H9 (cell line): ENCODE measurements around the gene UBAC2. TPM values are rescaled to one million over a fixed set of nuclear protein-coding genes. Genes with fewer than 3 reads are reported as not detected.

ENCODE experiments used
- DNase-seq: peaks from one replicate; pipeline ENCODE4 v3.0.0-alpha.2; 2017
- H2AFZ ChIP-seq: one replicate; pipeline ENCODE4 v1.6.1; 2013; ENCODE audit warnings: mild to moderate bottlenecking, low read length, control low read depth, moderate library complexity
- H2AK5ac ChIP-seq: 2 replicates; pipeline ENCODE4 v1.6.1; 2013; ENCODE audit warnings: low read length, control low read depth, mixed read lengths; ENCODE audit not compliant: insufficient read length
- H2BK120ac ChIP-seq: one replicate; pipeline ENCODE4 v1.6.1; 2013; ENCODE audit warnings: low read depth, mild to moderate bottlenecking, low read length, control low read depth, inconsistent platforms; ENCODE audit not compliant: poor library complexity, severe bottlenecking
- H2BK12ac ChIP-seq: 2 replicates; pipeline ENCODE4 v1.6.1; 2013; ENCODE audit warnings: low read length, control low read depth, mixed read lengths, low read depth; ENCODE audit not compliant: insufficient read length
- H2BK15ac ChIP-seq: 2 replicates; pipeline ENCODE4 v1.6.1; 2013; ENCODE audit warnings: low read depth, low read length, control low read depth
- H2BK20ac ChIP-seq: one replicate; pipeline ENCODE4 v1.6.1; 2013; ENCODE audit warnings: low read depth, mild to moderate bottlenecking, low read length, control low read depth, inconsistent platforms; ENCODE audit not compliant: poor library complexity, severe bottlenecking
- H2BK5ac ChIP-seq: 2 replicates; pipeline ENCODE4 v1.6.1; 2013; ENCODE audit warnings: low read length, control low read depth, mixed read lengths; ENCODE audit not compliant: insufficient read length
- H3K14ac ChIP-seq: 2 replicates; pipeline ENCODE4 v1.6.1; 2013; ENCODE audit warnings: low read length, control low read depth; ENCODE audit not compliant: insufficient read depth
- H3K18ac ChIP-seq: 2 replicates; pipeline ENCODE4 v1.6.1; 2013; ENCODE audit warnings: low read depth, mild to moderate bottlenecking, mixed read lengths, low read length, control low read depth; ENCODE audit not compliant: insufficient read length
- H3K23ac ChIP-seq: 2 replicates; pipeline ENCODE4 v1.6.1; 2013; ENCODE audit warnings: low read length, control low read depth, mixed read lengths, low read depth; ENCODE audit not compliant: insufficient read length
- H3K23me2 ChIP-seq: 2 replicates; pipeline ENCODE4 v1.6.1; 2013; ENCODE audit warnings: low read depth, mild to moderate bottlenecking, mixed read lengths, low read length, control low read depth; ENCODE audit not compliant: insufficient read length, poor library complexity, severe bottlenecking
- H3K27ac ChIP-seq: 2 replicates; pipeline ENCODE4 v1.5.1; 2013; ENCODE audit warnings: low read length, control low read depth, mixed read lengths, low read depth; ENCODE audit not compliant: insufficient read length
- H3K27me3 ChIP-seq: 2 replicates; pipeline ENCODE4 v1.6.1; 2013; ENCODE audit warnings: low read length, control low read depth, inconsistent platforms; ENCODE audit not compliant: insufficient read depth
- H3K4ac ChIP-seq: 2 replicates; pipeline ENCODE4 v1.6.1; 2013; ENCODE audit warnings: low read depth, mild to moderate bottlenecking, control low read depth, inconsistent platforms, low read length, moderate library complexity
- H3K4me1 ChIP-seq: 2 replicates; pipeline ENCODE4 v1.6.1; 2013; ENCODE audit warnings: low read length, control low read depth, inconsistent platforms; ENCODE audit not compliant: insufficient read depth
- H3K4me2 ChIP-seq: 2 replicates; pipeline ENCODE4 v1.6.1; 2013; ENCODE audit warnings: low read length, control low read depth, mixed read lengths; ENCODE audit not compliant: insufficient read length, insufficient read depth
- H3K56ac ChIP-seq: 2 replicates; pipeline ENCODE4 v1.6.1; 2013; ENCODE audit warnings: low read depth, mild to moderate bottlenecking, mixed read lengths, low read length, control low read depth; ENCODE audit not compliant: insufficient read length
- H3K79me1 ChIP-seq: 2 replicates; pipeline ENCODE4 v1.6.1; 2013; ENCODE audit warnings: low read depth, mild to moderate bottlenecking, moderate library complexity, low read length, control low read depth, inconsistent platforms; ENCODE audit not compliant: insufficient read depth, poor library complexity, severe bottlenecking
- H3K79me2 ChIP-seq: 2 replicates; pipeline ENCODE4 v1.6.1; 2013; ENCODE audit warnings: low read length, control low read depth, inconsistent platforms; ENCODE audit not compliant: insufficient read depth
- H3K9ac ChIP-seq: 2 replicates; pipeline ENCODE4 v1.6.1; 2013; ENCODE audit warnings: low read length, control low read depth, mixed read lengths; ENCODE audit not compliant: insufficient read length; ENCODE audit errors: extremely low read depth
- H3K9me3 ChIP-seq: one replicate; pipeline ENCODE4 v1.6.1; 2013; ENCODE audit warnings: low read depth, low read length, inconsistent platforms; ENCODE audit not compliant: control insufficient read depth
- H3T11ph ChIP-seq: one replicate; pipeline ENCODE4 v1.6.1; 2013; ENCODE audit warnings: mild to moderate bottlenecking, low read length, control low read depth, inconsistent platforms
- H4K20me1 ChIP-seq: one replicate; pipeline ENCODE4 v1.6.1; 2013; ENCODE audit not compliant: control insufficient read depth, insufficient read length, insufficient read depth
- H4K5ac ChIP-seq: 2 replicates; pipeline ENCODE4 v1.6.1; 2013; ENCODE audit warnings: low read depth, mild to moderate bottlenecking, mixed read lengths, low read length, control low read depth; ENCODE audit not compliant: insufficient read length
- H4K8ac ChIP-seq: replicated peaks from 2 replicates; pipeline ENCODE4 v1.6.1; 2013; ENCODE audit warnings: low read length, control low read depth, mixed read lengths, low read depth; ENCODE audit not compliant: insufficient read length
- H4K91ac ChIP-seq: 2 replicates; pipeline ENCODE4 v1.6.1; 2013; ENCODE audit warnings: low read depth, mild to moderate bottlenecking, moderate library complexity, mixed read lengths, low read length, control low read depth; ENCODE audit not compliant: insufficient read length
- H3K27ac Mint-ChIP-seq, 3 experiments: 2 replicates in 2 of 3; 3 replicates in 1 of 3; pipeline ENCODE4 v1.8.0; 2020 to 2021; ENCODE audit warnings: mixed read lengths in 3 of 3, mild to moderate bottlenecking in 1 of 3, moderate library complexity in 1 of 3
- H3K27me3 Mint-ChIP-seq: 2 replicates; pipeline ENCODE4 v1.8.0; 2021; ENCODE audit warnings: low read depth, mild to moderate bottlenecking, moderate library complexity, mixed read lengths
- H3K36me3 Mint-ChIP-seq, 3 experiments: 2 replicates in 2 of 3; 3 replicates in 1 of 3; pipeline ENCODE4 v1.8.0; 2020 to 2021; ENCODE audit warnings: low read depth in 3 of 3, mixed read lengths in 3 of 3; ENCODE audit not compliant: insufficient read depth in 1 of 3
- H3K4me1 Mint-ChIP-seq, 2 experiments: 2 replicates each; pipeline ENCODE4 v1.8.0; 2020; ENCODE audit warnings: mixed read lengths in 2 of 2
- H3K4me3 Mint-ChIP-seq, 2 experiments: 2 replicates in 1 of 2; 3 replicates in 1 of 2; pipeline ENCODE4 v1.8.0; 2020 to 2021; ENCODE audit warnings: mild to moderate bottlenecking in 2 of 2, mixed read lengths in 2 of 2, moderate library complexity in 1 of 2
- H3K9me3 Mint-ChIP-seq, 2 experiments: 2 replicates in 1 of 2; 3 replicates in 1 of 2; pipeline ENCODE4 v1.8.0; 2020; ENCODE audit warnings: mild to moderate bottlenecking in 2 of 2, mixed read lengths in 2 of 2, moderate library complexity in 1 of 2
- WGBS: extraction: QIAGEN DNeasy Blood & Tissue Kit; methylation state at CpG from one replicate; pipeline ENCODE4 v1.1.7; 2013; ENCODE audit warnings: missing lambda C conversion rate, low lambda C conversion rate, mixed read lengths; ENCODE audit not compliant: insufficient read length; ENCODE audit errors: extremely low coverage; 5-methylcytosine and 5-hydroxymethylcytosine counted together
- total RNA-seq: library from RNA; stranded (reverse); gene quantifications from 2 replicates; pipeline ENCODE4 v1.2.1, GENCODE V29; 2021
- TF ChIP-seq, protein P1 (sequence below): fragments of 200-600 bp; sonication (generic); conservative IDR thresholded peaks from 3 replicates; pipeline ENCODE4 v1.8.0; 2021; ENCODE audit warnings: antibody characterized with exemption, mild to moderate bottlenecking

UBAC2 gene
- total RNA-seq, 1 experiment from 2014 or later = 52.3 TPM

DNA sequence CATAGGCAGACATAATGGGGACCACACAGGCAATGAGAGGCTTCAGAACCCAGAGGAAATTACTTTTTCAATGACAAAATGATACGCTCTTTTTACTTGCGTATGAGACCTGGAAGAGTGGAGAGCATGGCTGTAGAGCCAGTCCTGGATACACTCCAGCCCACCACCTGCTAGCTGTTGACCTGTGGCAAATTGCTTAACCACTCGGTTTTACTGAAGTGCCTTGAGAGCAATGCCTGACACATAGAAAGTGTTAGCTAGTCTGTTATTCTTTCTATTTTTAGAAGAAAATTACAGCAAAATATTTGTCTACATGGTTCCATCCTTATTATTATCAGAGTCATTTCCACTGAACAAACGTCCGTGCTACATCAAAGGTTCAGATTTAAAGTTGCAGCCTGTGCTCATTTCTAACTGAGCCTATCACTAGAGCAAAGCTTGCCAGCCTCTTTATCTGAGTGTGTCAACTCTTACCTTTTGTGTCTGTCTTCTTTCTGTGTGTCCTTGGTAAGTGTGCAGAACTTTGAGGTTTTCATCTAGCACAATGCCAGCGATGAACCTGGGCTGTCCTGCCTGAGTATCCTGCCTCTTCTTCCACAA lies 116.1 kb downstream of the UBAC2 start:
- Histone ChIP-seq H2BK5ac (no peak overlapping the region), H3K56ac (no peak overlapping the region), H4K8ac (no peak overlapping the region), H3K9ac (no peak overlapping the region), H3K79me2 (peaks cover 2% of the 10 kb centered on the region; the same call in 1 of the 2 replicates), H3K18ac (no peak overlapping the region), H2AFZ (no peak overlapping the region), H2BK12ac (no peak overlapping the region), H2BK120ac (no peak overlapping the region), H3K27ac (no peak overlapping the region), H3K23me2 (no peaks in the 10 kb centered on the region), H3K79me1 (no peaks in the 10 kb centered on the region), H2BK20ac (no peak overlapping the region), H3K9me3 (no peaks in the 10 kb centered on the region), H3K27me3 (peaks cover 3% of the 10 kb centered on the region; the same call in 1 of the 2 replicates), H3K23ac (no peak overlapping the region), H3K4me1 (no peaks in the 10 kb centered on the region; the same call in 1 of the 2 replicates), H4K20me1 (no peaks in the 10 kb centered on the region), H2AK5ac (no peak overlapping the region), H3K14ac (no peak overlapping the region), H4K91ac (no peak overlapping the region), H3T11ph (no peak overlapping the region), H4K5ac (no peak overlapping the region), H2BK15ac (no peak overlapping the region), H3K4me2 (no peak overlapping the region), H3K4ac (no peak overlapping the region)
- WGBS = no CpG with 5 or more reads among the region's 6 CpGs
- peaks cover 9 to 12% (median 9%) of the 10 kb centered on the region in 3 experiments for H3K36me3 Mint-ChIP-seq
- no peak overlapping the region for H3K4me3 Mint-ChIP-seq
- TF ChIP-seq, protein P1, sequence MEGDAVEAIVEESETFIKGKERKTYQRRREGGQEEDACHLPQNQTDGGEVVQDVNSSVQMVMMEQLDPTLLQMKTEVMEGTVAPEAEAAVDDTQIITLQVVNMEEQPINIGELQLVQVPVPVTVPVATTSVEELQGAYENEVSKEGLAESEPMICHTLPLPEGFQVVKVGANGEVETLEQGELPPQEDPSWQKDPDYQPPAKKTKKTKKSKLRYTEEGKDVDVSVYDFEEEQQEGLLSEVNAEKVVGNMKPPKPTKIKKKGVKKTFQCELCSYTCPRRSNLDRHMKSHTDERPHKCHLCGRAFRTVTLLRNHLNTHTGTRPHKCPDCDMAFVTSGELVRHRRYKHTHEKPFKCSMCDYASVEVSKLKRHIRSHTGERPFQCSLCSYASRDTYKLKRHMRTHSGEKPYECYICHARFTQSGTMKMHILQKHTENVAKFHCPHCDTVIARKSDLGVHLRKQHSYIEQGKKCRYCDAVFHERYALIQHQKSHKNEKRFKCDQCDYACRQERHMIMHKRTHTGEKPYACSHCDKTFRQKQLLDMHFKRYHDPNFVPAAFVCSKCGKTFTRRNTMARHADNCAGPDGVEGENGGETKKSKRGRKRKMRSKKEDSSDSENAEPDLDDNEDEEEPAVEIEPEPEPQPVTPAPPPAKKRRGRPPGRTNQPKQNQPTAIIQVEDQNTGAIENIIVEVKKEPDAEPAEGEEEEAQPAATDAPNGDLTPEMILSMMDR = no peak
- H3K27ac Mint-ChIP-seq = no peak overlapping the region; a peak in 1 of 7 replicates
- H3K4me1 Mint-ChIP-seq = peaks cover 20 to 22% of the 10 kb centered on the region in 2 experiments
- no peak for DNase-seq
- H3K27me3 Mint-ChIP-seq = no peaks in the 10 kb centered on the region
- no peaks in the 10 kb centered on the region for H3K9me3 Mint-ChIP-seq
